Measurements from ENCODE around the gene EXOC6. TPM values are rescaled to one million over a fixed set of nuclear protein-coding genes. Genes with fewer than 3 reads are reported as not detected.

The EXOC6 gene
- total RNA-seq, 6 experiments from 2014 or later: 5.5 to 15.6 (median 9.9) TPM

DNA sequence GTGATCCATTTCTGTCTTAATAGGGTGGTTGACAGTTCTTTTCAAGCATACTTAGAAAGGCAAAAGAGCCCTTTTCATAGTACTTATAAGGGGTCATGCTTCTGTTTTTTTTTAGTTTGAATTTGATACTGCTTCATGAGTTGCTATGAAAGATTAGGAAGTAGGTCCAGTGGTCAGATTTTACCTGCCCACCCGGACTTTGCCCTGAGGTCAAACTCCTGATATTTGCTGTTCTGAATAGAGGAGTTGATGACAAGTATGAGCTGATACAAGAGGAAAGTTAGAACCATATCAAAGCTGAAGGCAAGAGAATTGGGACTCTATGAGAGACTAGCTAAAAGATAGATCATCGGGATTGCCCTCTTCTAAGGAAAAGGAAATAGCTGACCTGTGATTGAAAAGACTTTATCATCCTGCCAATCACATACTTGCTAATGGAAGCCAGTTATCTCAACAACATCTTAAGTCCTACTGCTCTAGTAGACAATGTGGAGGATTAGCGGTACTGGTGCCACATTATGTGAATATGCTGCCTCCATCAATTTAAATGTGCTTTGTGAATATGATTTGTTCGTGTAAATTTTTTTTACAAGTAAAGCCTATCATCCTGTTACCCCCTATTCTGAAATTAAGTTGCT is 174.8 kb downstream of the EXOC6 start:
- peak in 1 of 3 donors; percentile 75 for DNase-seq
- no peaks in the 10 kb centered on the region for H3K9me3 ChIP-seq
- no peaks in the 10 kb centered on the region for H3K36me3 ChIP-seq
- 48% methylated on average over 3 of the region's 4 CpGs for WGBS (ENCODE audit: insufficient coverage, low coverage, low lambda C conversion rate, missing lambda C conversion rate)
- H3K27ac ChIP-seq: no peak overlapping the region
- peaks cover 0 to 10% (median 0%) of the 10 kb centered on the region in 4 donors for H3K4me1 ChIP-seq
- no peak overlapping the region for H3K4me3 ChIP-seq
- intact Hi-C loops (cut with DNase I): no loop called here
- peak; percentile 62 to 88 (median 84) for ATAC-seq
- no peak for TF ChIP-seq POLR2A (IDR thresholded peaks at IDR 0.05)
- TF ChIP-seq, protein P1, sequence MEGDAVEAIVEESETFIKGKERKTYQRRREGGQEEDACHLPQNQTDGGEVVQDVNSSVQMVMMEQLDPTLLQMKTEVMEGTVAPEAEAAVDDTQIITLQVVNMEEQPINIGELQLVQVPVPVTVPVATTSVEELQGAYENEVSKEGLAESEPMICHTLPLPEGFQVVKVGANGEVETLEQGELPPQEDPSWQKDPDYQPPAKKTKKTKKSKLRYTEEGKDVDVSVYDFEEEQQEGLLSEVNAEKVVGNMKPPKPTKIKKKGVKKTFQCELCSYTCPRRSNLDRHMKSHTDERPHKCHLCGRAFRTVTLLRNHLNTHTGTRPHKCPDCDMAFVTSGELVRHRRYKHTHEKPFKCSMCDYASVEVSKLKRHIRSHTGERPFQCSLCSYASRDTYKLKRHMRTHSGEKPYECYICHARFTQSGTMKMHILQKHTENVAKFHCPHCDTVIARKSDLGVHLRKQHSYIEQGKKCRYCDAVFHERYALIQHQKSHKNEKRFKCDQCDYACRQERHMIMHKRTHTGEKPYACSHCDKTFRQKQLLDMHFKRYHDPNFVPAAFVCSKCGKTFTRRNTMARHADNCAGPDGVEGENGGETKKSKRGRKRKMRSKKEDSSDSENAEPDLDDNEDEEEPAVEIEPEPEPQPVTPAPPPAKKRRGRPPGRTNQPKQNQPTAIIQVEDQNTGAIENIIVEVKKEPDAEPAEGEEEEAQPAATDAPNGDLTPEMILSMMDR (IDR thresholded peaks at IDR 0.05): no peak
- H3K27me3 ChIP-seq: no peaks in the 10 kb centered on the region

DNA sequence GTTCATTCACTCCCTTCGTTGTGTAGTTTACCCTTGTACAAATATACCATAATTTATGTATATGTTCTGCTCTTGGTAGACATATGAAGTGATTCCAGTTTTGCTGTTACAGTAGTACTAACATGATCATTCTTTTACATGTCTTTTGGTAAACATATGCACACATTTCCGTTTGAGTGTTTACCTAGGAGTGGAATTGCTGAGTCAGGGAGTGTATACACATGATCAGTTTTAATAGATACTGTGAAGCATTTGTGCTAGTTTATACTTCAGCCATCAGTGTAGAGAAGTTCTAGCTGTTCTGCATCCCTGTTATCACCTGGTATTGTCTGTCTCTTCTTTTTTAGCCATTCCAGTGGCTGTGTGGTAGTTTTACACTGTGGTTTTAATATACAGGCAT is 177.8 kb downstream of the EXOC6 start:
- Histone ChIP-seq H3K27me3 (no peaks in the 10 kb centered on the region), H3K9me3 (no peaks in the 10 kb centered on the region), H3K36me3 (no peaks in the 10 kb centered on the region), H3K4me3 (no peak overlapping the region), H3K4me1 (peaks cover 0 to 10% (median 0%) of the 10 kb centered on the region in 4 donors), H3K27ac (no peak overlapping the region)
- ATAC-seq (peak in 1 of 4 donors; percentile 33), DNase-seq (no peak)
- intact Hi-C loops (cut with DNase I): no loop called here
- WGBS (ENCODE audit: insufficient coverage, low coverage, low lambda C conversion rate, missing lambda C conversion rate): 63% methylated on average over 2 of the region's 2 CpGs
- TF ChIP-seq, protein P1 (IDR thresholded peaks at IDR 0.05): no peak
- TF ChIP-seq POLR2A (IDR thresholded peaks at IDR 0.05): no peak

GRCh38 chr10:93027508-93027907 is 179.2 kb downstream of the EXOC6 start:
- intact Hi-C loops (cut with DNase I): no loop called here
- DNase-seq (no peak), ATAC-seq (no peak)
- H3K4me1 ChIP-seq: peaks cover 0 to 16% (median 0%) of the 10 kb centered on the region in 4 donors
- no peak overlapping the region for H3K4me3 ChIP-seq
- H3K27me3 ChIP-seq: no peaks in the 10 kb centered on the region
- TF ChIP-seq POLR2A (IDR thresholded peaks at IDR 0.05): no peak
- TF ChIP-seq, protein P1 (IDR thresholded peaks at IDR 0.05): no peak
- no peak overlapping the region for H3K27ac ChIP-seq
- no peaks in the 10 kb centered on the region for H3K36me3 ChIP-seq
- no peaks in the 10 kb centered on the region for H3K9me3 ChIP-seq

- 93% methylated on average over 2 of the region's 2 CpGs for WGBS (ENCODE audit: insufficient coverage, low coverage, low lambda C conversion rate, missing lambda C conversion rate)
- no peaks in the 10 kb centered on the region for H3K9me3 ChIP-seq
- DNase-seq (no peak), ATAC-seq (no peak)
- H3K27ac ChIP-seq: no peak overlapping the region
- H3K36me3 ChIP-seq: no peaks in the 10 kb centered on the region
- intact Hi-C loops (cut with DNase I): no loop called here
- H3K27me3 ChIP-seq: no peaks in the 10 kb centered on the region
- H3K4me3 ChIP-seq: no peak overlapping the region
- peaks cover 0 to 20% (median 8%) of the 10 kb centered on the region in 4 donors for H3K4me1 ChIP-seq
- no peak for TF ChIP-seq POLR2A (IDR thresholded peaks at IDR 0.05)
- TF ChIP-seq, protein P1 (IDR thresholded peaks at IDR 0.05): no peak
Measured at GRCh38 chr10:93028883-93029282, 180.6 kb downstream of the EXOC6 start.

GRCh38 chr10:93030409-93030808 is 182.1 kb downstream of the EXOC6 start:
- peaks cover 0 to 26% (median 8%) of the 10 kb centered on the region in 4 donors for H3K4me1 ChIP-seq
- intact Hi-C loops (cut with DNase I): no loop called here

More at GRCh38 chr10:93030409-93030808, 182.1 kb downstream of the EXOC6 start:
- Histone ChIP-seq H3K27me3 (no peaks in the 10 kb centered on the region), H3K9me3 (no peaks in the 10 kb centered on the region), H3K4me3 (no peak overlapping the region), H3K27ac (no peak overlapping the region), H3K36me3 (no peaks in the 10 kb centered on the region)
- no peak for TF ChIP-seq POLR2A (IDR thresholded peaks at IDR 0.05)
- TF ChIP-seq, protein P1 (IDR thresholded peaks at IDR 0.05): no peak
- ATAC-seq (no peak), DNase-seq (no peak)
